K562 (cell line): ENCODE data around the gene TUBGCP6. TPM values are rescaled to one million over a fixed set of nuclear protein-coding genes. Genes with fewer than 3 reads are reported as not detected.

ENCODE experiments used
- ARID3A ChIP-seq: IDR thresholded peaks from 2 replicates; pipeline ENCODE4 v1.6.1; 2012; ENCODE audit warnings: low read depth, low read length, improper control_type of control experiment, borderline replicate concordance
- BHLHE40 ChIP-seq: IDR thresholded peaks from 2 replicates; pipeline ENCODE4 v1.6.1; 2011; ENCODE audit warnings: low read length, improper control_type of control experiment
- CCNT2 ChIP-seq: IDR thresholded peaks from 2 replicates; pipeline ENCODE4 v1.6.1; 2011; ENCODE audit warnings: borderline replicate concordance, low read depth, mild to moderate bottlenecking, moderate library complexity, mixed read lengths, low read length; ENCODE audit not compliant: insufficient read length; ENCODE audit errors: extremely low read depth
- DLX4 ChIP-seq: fragments of 250-450 bp; sonication (Bioruptor Pico); IDR thresholded peaks from 2 replicates; pipeline ENCODE4 v1.6.1; 2021; ENCODE audit warnings: mild to moderate bottlenecking
- GATAD2B ChIP-seq: fragments of 450-650 bp; IDR thresholded peaks from 2 replicates; pipeline ENCODE4 v1.6.1; 2017; ENCODE audit warnings: mild to moderate bottlenecking, borderline replicate concordance
- JUND ChIP-seq, 2 experiments: IDR thresholded peaks; 2 replicates in 1 of 2; 3 replicates in 1 of 2; pipeline ENCODE4 v1.6.1; 2011; ENCODE audit warnings: borderline replicate concordance in 2 of 2, low read depth in 2 of 2, low read length in 2 of 2, improper control_type of control experiment in 1 of 2, missing biosample characterization in 1 of 2, missing genetic modification characterization in 1 of 2, missing genetic modification reagents in 1 of 2
- KLF1 ChIP-seq: fragments of 450-650 bp; IDR thresholded peaks from 2 replicates; pipeline ENCODE4 v1.6.1; 2016; ENCODE audit warnings: missing genetic modification characterization, missing compliant biosample characterization
- MCM5 ChIP-seq: fragments of 450-650 bp; IDR thresholded peaks from 2 replicates; pipeline ENCODE4 v1.6.1; 2016; ENCODE audit warnings: low read depth
- MEIS2 ChIP-seq: fragments of 450-650 bp; IDR thresholded peaks from 2 replicates; pipeline ENCODE4 v1.6.1; 2014; ENCODE audit warnings: mild to moderate bottlenecking; ENCODE audit not compliant: partially characterized antibody
- MTA3 ChIP-seq: fragments of 450-650 bp; formaldehyde crosslinking; IDR thresholded peaks from 2 replicates; pipeline ENCODE4 v1.6.1; 2017; ENCODE audit warnings: mild to moderate bottlenecking, borderline replicate concordance
- NEUROD1 ChIP-seq: fragments of 150-350 bp; IDR thresholded peaks from 2 replicates; pipeline ENCODE4 v1.6.1; 2014; ENCODE audit warnings: borderline replicate concordance, low read length, low read depth; ENCODE audit not compliant: partially characterized antibody
- NFE2 ChIP-seq: IDR thresholded peaks from 2 replicates; pipeline ENCODE4 v1.6.1; 2014; ENCODE audit warnings: antibody characterized with exemption, low read depth
- NFE2L1 ChIP-seq: fragments of 450-650 bp; IDR thresholded peaks from 2 replicates; pipeline ENCODE4 v1.6.1; 2016; ENCODE audit warnings: missing genetic modification characterization, low read depth, mild to moderate bottlenecking, missing compliant biosample characterization, moderate library complexity, borderline replicate concordance
- NFXL1 ChIP-seq: fragments of 450-650 bp; formaldehyde crosslinking; IDR thresholded peaks from 2 replicates; pipeline ENCODE4 v1.4.0; 2021; ENCODE audit warnings: mild to moderate bottlenecking
- PHTF2 ChIP-seq: fragments of 250-450 bp; sonication (Bioruptor Pico); IDR thresholded peaks from 2 replicates; pipeline ENCODE4 v1.5.0; 2021; ENCODE audit warnings: mild to moderate bottlenecking
- RBFOX2 ChIP-seq: fragments of 200-400 bp; formaldehyde crosslinking; IDR thresholded peaks from 2 replicates; pipeline ENCODE4 v1.6.1; 2017; ENCODE audit warnings: low read depth, mild to moderate bottlenecking, low read length, moderate library complexity
- SFPQ ChIP-seq: fragments of 200-400 bp; formaldehyde crosslinking; IDR thresholded peaks from 2 replicates; pipeline ENCODE4 v1.6.1; 2017; ENCODE audit warnings: mild to moderate bottlenecking, low read depth, low read length, moderate library complexity
- SRSF1 ChIP-seq: fragments of 200-400 bp; formaldehyde crosslinking; IDR thresholded peaks from 2 replicates; pipeline ENCODE4 v1.6.1; 2017; ENCODE audit warnings: mild to moderate bottlenecking, low read depth, low read length, moderate library complexity
- ZBTB26 ChIP-seq: fragments of 450-650 bp; formaldehyde crosslinking; IDR thresholded peaks from 2 replicates; pipeline ENCODE4 v1.4.0; 2022; ENCODE audit warnings: missing genetic modification characterization
- ZNF24 ChIP-seq: fragments of 450-650 bp; IDR thresholded peaks from 2 replicates; pipeline ENCODE4 v1.6.1; 2016
- ZNF444 ChIP-seq: fragments of 250-450 bp; sonication (Bioruptor Pico); IDR thresholded peaks from 2 replicates; pipeline ENCODE4 v1.4.0; 2020; ENCODE audit warnings: mild to moderate bottlenecking, moderate library complexity
- polyA plus RNA-seq, 8 experiments: library from polyadenylated mRNA; depleted of rRNA in 4 of 8; stranded (reverse) in 5 of 8; unstranded in 3 of 8; fragments of >200 nt; fragmentation: Nextera tagmentation in 2 of 8; fragmentation: Illumina TruSeq in 1 of 8; extraction: Ambion mirVana in 2 of 8; extraction: Trizol in 1 of 8; gene quantifications; 2 replicates each; pipeline versions ENCODE4 v1.2.1 to v1.2.3, GENCODE V29; 2011 to 2014; ENCODE audit warnings: inconsistent platforms in 1 of 8, missing spikeins in 1 of 8
- total RNA-seq, 7 experiments: library from RNA; depleted of rRNA in 6 of 7; stranded (reverse); fragments of >200 nt in 6 of 7; fragmentation: Illumina TruSeq in 2 of 7; extraction: Trizol in 2 of 7; gene quantifications; 2 replicates each; pipeline versions ENCODE4 v1.2.1 to v1.2.3, GENCODE V29; 2011 to 2021; ENCODE audit warnings: low replicate concordance in 1 of 7

The TUBGCP6 gene
- total and polyA plus RNA-seq, 9 of the 15 experiments (the other 6 are each of a cell fraction or from before 2014, with no cell fraction given), result 0.76 to 33.0 (median 10.1) TPM

- TF ChIP-seq NFE2 (no peak), KLF1 (tag) (no peak), DLX4 (CRISPR knock-in tag) (no peak), RBFOX2 (peak; percentile 15; the same call in 1 of the 2 replicates), PHTF2 (CRISPR knock-in tag) (no peak), NFXL1 (CRISPR knock-in tag) (no peak), CCNT2 (peak; percentile 22), ARID3A (no peak), JUND (IDR thresholded peaks at IDR 0.05; ENCODE audit: borderline replicate concordance, low read depth, low read length) (no peak), JUND (tag; IDR thresholded peaks at IDR 0.05; ENCODE audit: borderline replicate concordance, low read depth, low read length) (no peak), ZBTB26 (CRISPR knock-in tag) (no peak), SRSF1 (no peak), MEIS2 (no peak), NEUROD1 (no peak), MTA3 (no peak), ZNF444 (CRISPR knock-in tag) (0 out of 2 replicates have a peak, but pooled peaks have one; percentile 64), ZNF24 (no peak), MCM5 (no peak), BHLHE40 (peak; percentile 66), NFE2L1 (no peak), SFPQ (no peak), GATAD2B (0 out of 2 replicates have a peak, but pooled peaks have one; percentile 5)
Observed at GRCh38 chr22:50261615-50262459, 17.0 kb upstream of the TUBGCP6 start, which contains the start of gene MAPK12 (continued).
